Measurements from ENCODE around the gene IL17REL. TPM values are rescaled to one million over a fixed set of nuclear protein-coding genes. Genes with fewer than 3 reads are reported as not detected.

Gene IL17REL
- total RNA-seq, 6 donors from 2014 or later = 0.06 TPM; not detected in 5

DNA sequence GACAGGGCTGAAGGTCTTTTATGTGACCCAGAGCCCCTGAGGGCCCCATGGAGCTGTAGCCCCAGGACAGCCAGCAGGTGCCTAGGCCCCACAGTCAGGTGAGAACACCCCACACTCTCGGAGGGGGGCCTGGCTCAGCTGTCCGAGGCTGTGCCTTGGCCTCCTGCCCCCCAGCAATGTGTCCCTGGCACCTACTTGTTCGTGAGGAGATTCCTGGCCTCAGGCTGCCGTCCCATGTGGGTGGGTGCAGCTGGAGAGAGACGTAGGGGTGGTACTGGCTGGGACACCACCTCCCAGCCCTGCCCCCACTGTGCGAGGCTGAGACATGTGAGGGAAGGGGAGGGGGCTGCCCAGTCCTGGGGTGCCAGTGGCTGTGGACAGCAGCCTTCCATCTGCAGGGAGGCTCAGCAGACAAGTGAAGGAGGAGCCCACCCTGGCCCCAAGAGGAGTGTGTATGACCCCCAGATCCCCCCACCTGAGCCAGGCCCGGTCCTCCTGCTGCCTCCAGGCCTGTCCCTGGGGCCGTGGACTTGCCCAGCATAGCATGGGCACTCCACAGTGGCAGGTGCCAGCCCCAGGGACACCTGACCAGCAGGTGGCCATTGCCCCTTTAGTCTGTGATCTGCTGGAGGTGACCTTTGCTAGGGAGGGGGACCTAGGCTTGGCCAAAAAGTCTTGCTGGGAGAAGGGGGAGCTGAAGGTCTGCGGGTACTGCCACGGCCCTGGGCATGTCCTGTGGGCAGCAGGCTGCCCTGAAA is 17.0 kb downstream of the IL17REL start:
- 90 to 92% methylated on average over 2 to 7 of the region's 10 CpGs for WGBS, 2 donors
- H3K4me1 ChIP-seq = peaks cover 10 to 23% (median 11%) of the 10 kb centered on the region in 4 donors
- H3K9me3 ChIP-seq = peaks cover 0 to 7% (median 0%) of the 10 kb centered on the region in 4 donors
- no peak for TF ChIP-seq POLR2AphosphoS5 (IDR thresholded peaks at IDR 0.05)
- TF ChIP-seq EP300 (IDR thresholded peaks at IDR 0.05) = no peak
- TF ChIP-seq POLR2A (IDR thresholded peaks at IDR 0.05) = no peak
- TF ChIP-seq, protein P1, sequence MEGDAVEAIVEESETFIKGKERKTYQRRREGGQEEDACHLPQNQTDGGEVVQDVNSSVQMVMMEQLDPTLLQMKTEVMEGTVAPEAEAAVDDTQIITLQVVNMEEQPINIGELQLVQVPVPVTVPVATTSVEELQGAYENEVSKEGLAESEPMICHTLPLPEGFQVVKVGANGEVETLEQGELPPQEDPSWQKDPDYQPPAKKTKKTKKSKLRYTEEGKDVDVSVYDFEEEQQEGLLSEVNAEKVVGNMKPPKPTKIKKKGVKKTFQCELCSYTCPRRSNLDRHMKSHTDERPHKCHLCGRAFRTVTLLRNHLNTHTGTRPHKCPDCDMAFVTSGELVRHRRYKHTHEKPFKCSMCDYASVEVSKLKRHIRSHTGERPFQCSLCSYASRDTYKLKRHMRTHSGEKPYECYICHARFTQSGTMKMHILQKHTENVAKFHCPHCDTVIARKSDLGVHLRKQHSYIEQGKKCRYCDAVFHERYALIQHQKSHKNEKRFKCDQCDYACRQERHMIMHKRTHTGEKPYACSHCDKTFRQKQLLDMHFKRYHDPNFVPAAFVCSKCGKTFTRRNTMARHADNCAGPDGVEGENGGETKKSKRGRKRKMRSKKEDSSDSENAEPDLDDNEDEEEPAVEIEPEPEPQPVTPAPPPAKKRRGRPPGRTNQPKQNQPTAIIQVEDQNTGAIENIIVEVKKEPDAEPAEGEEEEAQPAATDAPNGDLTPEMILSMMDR (IDR thresholded peaks at IDR 0.05) = no peak
- H3K27me3 ChIP-seq = peaks cover 0 to 10% (median 1%) of the 10 kb centered on the region in 4 donors
- H3K4me3 ChIP-seq = no peak overlapping the region
- H3K27ac ChIP-seq = no peak overlapping the region
- DNase-seq = peak in 1 of 2 donors; percentile 53
- H3K36me3 ChIP-seq = no peaks in the 10 kb centered on the region
- ATAC-seq (ENCODE audit: low FRiP score in 2 of 2) = no peak

DNA sequence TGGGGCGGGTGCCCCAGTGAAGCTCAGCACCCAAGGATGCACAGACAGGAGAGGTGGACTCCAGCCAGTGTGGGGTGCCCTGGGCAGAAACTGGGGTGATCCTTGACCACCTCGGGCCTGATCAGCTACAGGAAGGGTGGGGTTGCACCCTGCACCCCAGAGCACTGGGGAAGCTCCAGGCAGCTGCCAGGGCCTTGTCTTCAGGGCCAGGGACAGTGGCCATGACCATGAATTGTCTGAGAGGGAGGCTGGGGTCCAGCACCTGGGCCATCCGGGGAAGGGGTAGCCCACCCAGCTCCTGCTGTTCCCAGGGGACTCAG is 17.6 kb downstream of the IL17REL start:
- peaks cover 0 to 4% (median under 1%) of the 10 kb centered on the region in 4 donors for H3K27me3 ChIP-seq
- 62 to 69% methylated on average over 2 to 3 of the region's 3 CpGs for WGBS, 2 donors
- DNase-seq (peak in 1 of 2 donors; percentile 49), ATAC-seq (ENCODE audit: low FRiP score in 2 of 2) (no peak)
- H3K9me3 ChIP-seq = peaks cover 0 to 7% (median 0%) of the 10 kb centered on the region in 4 donors
- peaks cover 10 to 19% (median 11%) of the 10 kb centered on the region in 4 donors for H3K4me1 ChIP-seq
- H3K36me3 ChIP-seq = no peaks in the 10 kb centered on the region
- H3K27ac ChIP-seq = no peak overlapping the region
- TF ChIP-seq, protein P1 (IDR thresholded peaks at IDR 0.05) = no peak
- TF ChIP-seq POLR2AphosphoS5 (IDR thresholded peaks at IDR 0.05) = no peak
- TF ChIP-seq EP300 (IDR thresholded peaks at IDR 0.05) = no peak
- TF ChIP-seq POLR2A (IDR thresholded peaks at IDR 0.05) = no peak
- no peak overlapping the region for H3K4me3 ChIP-seq

DNA sequence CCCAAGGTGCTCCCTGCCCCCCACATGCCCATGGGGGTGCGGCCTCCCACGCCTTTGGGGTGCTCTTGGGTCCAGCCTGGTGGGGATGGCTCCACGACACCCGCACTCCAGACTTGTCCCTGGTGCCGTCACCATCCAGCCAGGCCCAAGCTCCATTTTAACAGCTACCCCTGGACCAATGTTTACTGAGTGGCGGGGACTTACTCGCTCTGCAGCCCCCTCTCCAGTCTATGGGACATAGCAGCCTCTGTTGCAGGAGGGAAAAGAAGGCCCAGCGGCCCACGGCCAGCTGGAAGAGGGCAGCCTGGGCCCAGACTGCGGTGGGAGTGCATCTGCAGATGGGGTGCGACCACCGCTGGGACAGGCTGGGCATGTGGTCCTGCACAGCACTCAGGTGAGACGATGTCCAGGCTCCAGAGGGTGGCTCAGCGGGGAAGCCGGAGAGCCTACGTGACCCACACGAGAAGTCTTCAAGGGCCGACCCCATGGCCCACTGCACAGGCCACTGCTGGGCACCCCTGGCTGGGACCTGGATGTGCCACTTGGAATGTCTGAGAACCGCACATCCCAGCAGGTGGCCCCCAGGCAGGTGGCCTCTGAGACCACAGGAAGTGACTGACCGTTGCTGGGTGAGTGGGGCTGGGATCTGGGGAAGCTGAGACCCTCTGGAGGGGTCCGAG is 18.1 kb downstream of the IL17REL start:
- 92 to 93% methylated on average over 15 to 17 of the region's 21 CpGs for WGBS, 2 donors
- no peak for ATAC-seq (ENCODE audit: low FRiP score in 2 of 2)
- Histone ChIP-seq H3K4me1 (peaks cover 7 to 14% (median 11%) of the 10 kb centered on the region in 4 donors), H3K36me3 (no peaks in the 10 kb centered on the region), H3K27me3 (no peaks in the 10 kb centered on the region), H3K4me3 (no peak overlapping the region), H3K27ac (no peak overlapping the region), H3K9me3 (peaks cover 0 to 9% (median 0%) of the 10 kb centered on the region in 4 donors)
- TF ChIP-seq, protein P1 (IDR thresholded peaks at IDR 0.05) = no peak
- TF ChIP-seq POLR2A (IDR thresholded peaks at IDR 0.05) = no peak
- no peak for TF ChIP-seq POLR2AphosphoS5 (IDR thresholded peaks at IDR 0.05)
- no peak for TF ChIP-seq EP300 (IDR thresholded peaks at IDR 0.05)
- DNase-seq = peak in 1 of 2 donors; percentile 54

DNA sequence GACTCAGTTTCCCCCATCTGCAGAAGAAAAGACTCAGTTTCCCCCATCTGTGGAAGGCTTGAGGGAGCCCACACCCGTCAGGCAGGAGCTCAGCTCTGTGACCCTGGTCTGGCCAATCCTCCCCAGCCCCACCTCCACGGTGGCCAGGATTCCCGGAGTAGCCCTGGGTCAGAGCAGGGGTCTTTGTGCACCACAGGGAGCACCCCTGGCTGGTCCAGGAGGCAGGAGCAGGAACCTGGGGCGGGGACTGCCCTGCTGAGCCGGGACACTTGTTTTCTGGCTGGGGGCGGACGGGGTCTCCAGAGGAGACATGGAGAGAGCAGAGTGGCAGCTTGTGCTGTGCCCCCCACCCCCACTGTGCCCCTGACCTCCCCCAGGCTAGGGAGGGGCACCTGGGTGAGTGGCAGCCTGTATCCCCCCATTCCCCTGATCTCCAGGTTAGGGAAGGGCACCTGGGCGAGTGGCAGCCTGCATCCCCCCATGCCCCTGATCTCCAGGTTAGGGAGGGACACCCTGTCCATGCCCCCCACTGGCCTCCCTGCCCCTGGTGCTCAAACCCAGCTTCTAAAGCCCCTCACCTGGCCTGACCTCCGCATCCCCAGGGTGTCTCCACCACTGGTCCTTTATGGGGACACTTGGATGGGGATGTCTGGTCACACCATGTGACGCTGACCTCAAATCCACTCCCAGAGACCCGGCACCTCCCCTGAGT is 18.8 kb downstream of the IL17REL start:
- ATAC-seq (ENCODE audit: low FRiP score in 2 of 2) (no peak), DNase-seq (peak in 1 of 2 donors; percentile 37)
- no peak for TF ChIP-seq EP300 (IDR thresholded peaks at IDR 0.05)
- TF ChIP-seq, protein P1 (IDR thresholded peaks at IDR 0.05) = peak in 1 of 6 experiments; percentile 10

More for the DNA sequence above, 18.8 kb downstream of the IL17REL start:
- H3K9me3 ChIP-seq = peaks cover 0 to 9% (median 0%) of the 10 kb centered on the region in 4 donors
- peaks cover 7 to 8% (median 7%) of the 10 kb centered on the region in 4 donors for H3K4me1 ChIP-seq
- H3K36me3 ChIP-seq = no peaks in the 10 kb centered on the region
- no peak overlapping the region for H3K27ac ChIP-seq
- 56 to 73% methylated on average over 4 to 8 of the region's 11 CpGs for whole genome bisulfite sequencing, 2 donors
- H3K4me3 ChIP-seq = no peak overlapping the region
- no peaks in the 10 kb centered on the region for H3K27me3 ChIP-seq
